COLO668 (cell line): ENCODE measurements around the gene BCL6.
A peak's percentile ranks its signal among the peaks of the same experiment; 100 is the strongest.

Experiments
- DNase-seq: peaks from one replicate; lab custom pipeline; 2025; ENCODE audit not compliant: unreplicated experiment; lab: John Stamatoyannopoulos, UW

BCL6 gene

GRCh38 chr3:187739094-187739560 is 6.1 kb downstream of the BCL6 start:
- DNase-seq: peak; percentile 50

- peak; percentile 67 for DNase-seq
Observed at GRCh38 chr3:187738331-187739093, 6.8 kb downstream of the BCL6 start.

GRCh38 chr3:187738071-187738330 is 7.3 kb downstream of the BCL6 start:
- DNase-seq: no peak

- DNase-seq: peak; percentile 58
Observed at GRCh38 chr3:187737368-187738070, 7.7 kb downstream of the BCL6 start.

GRCh38 chr3:187737006-187737367 is 8.3 kb downstream of the BCL6 start:
- DNase-seq: no peak

GRCh38 chr3:187736418-187736871 is 8.8 kb downstream of the BCL6 start:
- peak; percentile 7 for DNase-seq

GRCh38 chr3:187735837-187736236 is 9.4 kb downstream of the BCL6 start:
- no peak for DNase-seq

- no peak for DNase-seq
Observed at GRCh38 chr3:187735383-187735782, 9.9 kb downstream of the BCL6 start.

- no peak for DNase-seq
Observed at GRCh38 chr3:187734841-187735240, 10.4 kb downstream of the BCL6 start.

GRCh38 chr3:187733371-187733770 is 11.9 kb downstream of the BCL6 start:
- no peak for DNase-seq

GRCh38 chr3:187729598-187729997 is 15.7 kb downstream of the BCL6 start:
- DNase-seq: no peak

- no peak for DNase-seq
Observed at GRCh38 chr3:187728940-187729583, 16.2 kb downstream of the BCL6 start.

GRCh38 chr3:187728248-187728647 is 17.0 kb downstream of the BCL6 start:
- DNase-seq: no peak

GRCh38 chr3:187726564-187726963 is 18.7 kb downstream of the BCL6 start:
- DNase-seq: no peak

- no peak for DNase-seq
Observed at GRCh38 chr3:187725653-187726370, 19.5 kb downstream of the BCL6 start.

GRCh38 chr3:187725224-187725623 is 20.0 kb downstream of the BCL6 start:
- no peak for DNase-seq

GRCh38 chr3:187722206-187722612 is 23.1 kb downstream of the BCL6 start:
- no peak for DNase-seq

- DNase-seq: no peak
Observed at GRCh38 chr3:187721055-187721454, 24.2 kb downstream of the BCL6 start.

- DNase-seq: no peak
Observed at GRCh38 chr3:187720337-187720670, 25.0 kb downstream of the BCL6 start.

GRCh38 chr3:187719628-187720336 is 25.5 kb downstream of the BCL6 start:
- no peak for DNase-seq

GRCh38 chr3:187718802-187719201 is 26.5 kb downstream of the BCL6 start:
- DNase-seq: no peak
